ENCODE data around the gene RASAL3. TPM values are rescaled to one million over a fixed set of nuclear protein-coding genes. Genes with fewer than 3 reads are reported as not detected.

RASAL3 gene
- polyA plus RNA-seq, 2 of the 4 experiments (the other 2 are of a cell fraction): not detected

- FAIRE-seq: no peak
- Histone ChIP-seq H3K27ac (no peak overlapping the region), H3K4me1 (0 out of 3 replicates have a peak, but pooled peaks cover 3% of the 10 kb centered on the region), H3K4me2 (no peak overlapping the region), H3K9me3 (no peaks in the 10 kb centered on the region), H3K4me3 (no peak overlapping the region)
- WGBS (ENCODE audit: missing lambda C conversion rate): 50% methylated on average over 5 of the region's 10 CpGs
- ChIA-PET POLR2A (no interaction called here), CTCF (interaction anchor here (1.9 to 2.3 kb wide), 2 partner anchors 16 to 120 kb away, joined by 6 to 7 read pairs; no protein-coding TSS in a partner anchor)
- DNase-seq (ENCODE audit: low read depth in 1 of 2, low spot score in 1 of 2): no peak
- ATAC-seq: no peak
- no peak for TF ChIP-seq RAD21 (conservative IDR thresholded peaks at IDR 0.05 in 1 of 2, IDR thresholded peaks at IDR 0.05 in 1 of 2)
- TF ChIP-seq FOXS1 (CRISPR knock-in tag; IDR thresholded peaks at IDR 0.05): no peak
- no peak for TF ChIP-seq SMC3 (IDR thresholded peaks at IDR 0.05)
- TF ChIP-seq NR3C1 (IDR thresholded peaks at IDR 0.05): no peak
- TF ChIP-seq EHMT2 (IDR thresholded peaks at IDR 0.05; ENCODE audit: low read depth): no peak
- no peak for TF ChIP-seq TFCP2L1 (CRISPR knock-in tag; IDR thresholded peaks at IDR 0.05)
- no peak for TF ChIP-seq CBX8 (IDR thresholded peaks at IDR 0.05)
- TF ChIP-seq EHF (CRISPR knock-in tag; IDR thresholded peaks at IDR 0.05): no peak
- no peak for TF ChIP-seq TP53 (CRISPR knock-in tag; IDR thresholded peaks at IDR 0.05)
- no peak for TF ChIP-seq RFX5 (IDR thresholded peaks at IDR 0.05)
- no peak for TF ChIP-seq FOSL2 (IDR thresholded peaks at IDR 0.05)
- no peak for TF ChIP-seq FOSL2 (CRISPR knock-in tag; IDR thresholded peaks at IDR 0.05)
- TF ChIP-seq NFE2L2 (conservative IDR thresholded peaks at IDR 0.05; ENCODE audit: low read length): no peak
- TF ChIP-seq MAFK (IDR thresholded peaks at IDR 0.05; ENCODE audit: partially characterized antibody): no peak
- no peak for TF ChIP-seq HDAC2 (IDR thresholded peaks at IDR 0.05)
- TF ChIP-seq FOSB (CRISPR knock-in tag; IDR thresholded peaks at IDR 0.05): no peak
- no peak for TF ChIP-seq CHD2 (IDR thresholded peaks at IDR 0.05; ENCODE audit: low read length, partially characterized antibody)
- TF ChIP-seq BHLHE40 (IDR thresholded peaks at IDR 0.05; ENCODE audit: low read depth, low read length): no peak
- no peak for TF ChIP-seq HEYL (CRISPR knock-in tag; IDR thresholded peaks at IDR 0.05)
- no peak for TF ChIP-seq REST (IDR thresholded peaks at IDR 0.05)
- TF ChIP-seq JUN (IDR thresholded peaks at IDR 0.05): no peak
Measured at GRCh38 chr19:15437355-15438123, 26.8 kb downstream of the RASAL3 start.

GRCh38 chr19:15436826-15437110 is 27.6 kb downstream of the RASAL3 start:
- DNase-seq (ENCODE audit: low read depth in 1 of 2, low spot score in 1 of 2) (no peak), FAIRE-seq (no peak), ATAC-seq (no peak)
- Histone ChIP-seq H3K27ac (no peak overlapping the region), H3K9me3 (no peaks in the 10 kb centered on the region), H3K4me1 (0 out of 3 replicates have a peak, but pooled peaks cover 3% of the 10 kb centered on the region), H3K4me3 (no peak overlapping the region), H3K4me2 (no peak overlapping the region)
- ChIA-PET POLR2A (interaction anchor here (1.4 kb wide), 1 partner anchor 18 kb away, joined by 6 read pairs; the partner anchor contains the start of gene AKAP8L), CTCF (interaction anchor here (1.9 to 2.3 kb wide), 2 partner anchors 16 to 120 kb away, joined by 6 to 7 read pairs; no protein-coding TSS in a partner anchor)
- TF ChIP-seq NPAS2 (CRISPR knock-in tag; IDR thresholded peaks at IDR 0.05; ENCODE audit: borderline replicate concordance) (no peak), HOXB5 (CRISPR knock-in tag; IDR thresholded peaks at IDR 0.05) (no peak), RAD21 (conservative IDR thresholded peaks at IDR 0.05 in 1 of 2, IDR thresholded peaks at IDR 0.05 in 1 of 2) (no peak), FOSL2 (IDR thresholded peaks at IDR 0.05) (no peak), FOSL2 (CRISPR knock-in tag; IDR thresholded peaks at IDR 0.05) (no peak), ATOH8 (CRISPR knock-in tag; IDR thresholded peaks at IDR 0.05; ENCODE audit: low read depth) (no peak), NR3C1 (IDR thresholded peaks at IDR 0.05) (no peak), KDM5A (IDR thresholded peaks at IDR 0.05) (no peak), MAZ (IDR thresholded peaks at IDR 0.05; ENCODE audit: borderline replicate concordance, low read depth, low read length) (no peak)
- WGBS (ENCODE audit: missing lambda C conversion rate): 60% methylated on average over 1 of the region's 15 CpGs
